C4-2B (cell line): ENCODE results near the gene SLC47A2.

Experiments
- ZFX ChIP-seq: fragments of 450-650 bp; IDR thresholded peaks from 2 replicates; pipeline ENCODE4 v1.6.1; 2017
- TF ChIP-seq, protein P1 (sequence below): fragments of 450-650 bp; conservative IDR thresholded peaks from 2 replicates; pipeline ENCODE4 v1.5.1; 2017; ENCODE audit warnings: mild to moderate bottlenecking

DNA sequence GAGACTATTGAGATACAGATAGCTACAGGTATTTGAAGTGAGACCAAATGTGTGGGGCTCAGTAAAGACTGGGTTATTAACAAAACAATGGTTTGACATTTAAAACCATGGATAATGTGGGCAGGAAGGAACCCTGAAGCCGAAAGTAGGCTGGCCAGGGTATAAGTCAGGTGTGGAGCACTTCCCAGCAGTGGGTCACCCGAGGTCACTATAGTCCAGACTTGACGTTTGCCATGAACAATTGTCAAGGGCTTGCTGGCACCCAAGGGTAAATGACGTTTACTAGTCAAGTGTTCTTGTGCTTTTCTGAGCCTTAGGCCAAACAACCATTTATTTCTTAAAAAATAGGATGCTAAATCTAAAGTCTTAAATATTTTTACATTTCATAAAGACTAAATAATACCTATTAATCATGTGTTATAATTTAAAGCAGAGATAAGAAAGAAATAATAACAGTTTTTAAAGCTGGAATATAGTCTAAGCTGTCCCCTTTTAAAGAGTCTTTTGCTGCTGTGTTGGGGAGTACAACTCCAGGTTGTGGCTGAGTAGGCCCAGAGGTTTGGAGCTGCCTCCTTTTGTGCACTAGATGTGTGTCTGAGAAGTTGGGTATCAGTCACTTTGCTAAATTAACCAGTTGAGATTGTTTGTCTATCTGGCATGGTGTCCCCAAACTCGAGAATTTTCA lies 52.1 kb downstream of the SLC47A2 start:
- TF ChIP-seq, protein P1, sequence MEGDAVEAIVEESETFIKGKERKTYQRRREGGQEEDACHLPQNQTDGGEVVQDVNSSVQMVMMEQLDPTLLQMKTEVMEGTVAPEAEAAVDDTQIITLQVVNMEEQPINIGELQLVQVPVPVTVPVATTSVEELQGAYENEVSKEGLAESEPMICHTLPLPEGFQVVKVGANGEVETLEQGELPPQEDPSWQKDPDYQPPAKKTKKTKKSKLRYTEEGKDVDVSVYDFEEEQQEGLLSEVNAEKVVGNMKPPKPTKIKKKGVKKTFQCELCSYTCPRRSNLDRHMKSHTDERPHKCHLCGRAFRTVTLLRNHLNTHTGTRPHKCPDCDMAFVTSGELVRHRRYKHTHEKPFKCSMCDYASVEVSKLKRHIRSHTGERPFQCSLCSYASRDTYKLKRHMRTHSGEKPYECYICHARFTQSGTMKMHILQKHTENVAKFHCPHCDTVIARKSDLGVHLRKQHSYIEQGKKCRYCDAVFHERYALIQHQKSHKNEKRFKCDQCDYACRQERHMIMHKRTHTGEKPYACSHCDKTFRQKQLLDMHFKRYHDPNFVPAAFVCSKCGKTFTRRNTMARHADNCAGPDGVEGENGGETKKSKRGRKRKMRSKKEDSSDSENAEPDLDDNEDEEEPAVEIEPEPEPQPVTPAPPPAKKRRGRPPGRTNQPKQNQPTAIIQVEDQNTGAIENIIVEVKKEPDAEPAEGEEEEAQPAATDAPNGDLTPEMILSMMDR, result no peak
- TF ChIP-seq ZFX, result no peak
